Rectal smooth muscle tissue (tissue), 1 donor: ENCODE results near the gene MORN1.

Experiments
- H3K27ac ChIP-seq: one replicate; pipeline ENCODE4 v1.7.0; 2013; ENCODE audit warnings: low read depth, low read length, inconsistent platforms
- H3K27me3 ChIP-seq: one replicate; pipeline ENCODE4 v1.7.0; 2013; ENCODE audit warnings: low read length; ENCODE audit not compliant: control insufficient read depth, insufficient read depth
- H3K36me3 ChIP-seq: one replicate; pipeline ENCODE4 v1.7.0; 2013; ENCODE audit warnings: low read length; ENCODE audit not compliant: control insufficient read depth, insufficient read depth
- H3K4me1 ChIP-seq: one replicate; pipeline ENCODE4 v1.7.0; 2013; ENCODE audit warnings: low read length; ENCODE audit not compliant: control insufficient read depth, insufficient read depth
- H3K4me3 ChIP-seq: one replicate; pipeline ENCODE4 v1.7.0; 2013; ENCODE audit warnings: low read length
- H3K9ac ChIP-seq: one replicate; pipeline ENCODE4 v1.7.0; 2013; ENCODE audit warnings: low read length

MORN1 gene

DNA sequence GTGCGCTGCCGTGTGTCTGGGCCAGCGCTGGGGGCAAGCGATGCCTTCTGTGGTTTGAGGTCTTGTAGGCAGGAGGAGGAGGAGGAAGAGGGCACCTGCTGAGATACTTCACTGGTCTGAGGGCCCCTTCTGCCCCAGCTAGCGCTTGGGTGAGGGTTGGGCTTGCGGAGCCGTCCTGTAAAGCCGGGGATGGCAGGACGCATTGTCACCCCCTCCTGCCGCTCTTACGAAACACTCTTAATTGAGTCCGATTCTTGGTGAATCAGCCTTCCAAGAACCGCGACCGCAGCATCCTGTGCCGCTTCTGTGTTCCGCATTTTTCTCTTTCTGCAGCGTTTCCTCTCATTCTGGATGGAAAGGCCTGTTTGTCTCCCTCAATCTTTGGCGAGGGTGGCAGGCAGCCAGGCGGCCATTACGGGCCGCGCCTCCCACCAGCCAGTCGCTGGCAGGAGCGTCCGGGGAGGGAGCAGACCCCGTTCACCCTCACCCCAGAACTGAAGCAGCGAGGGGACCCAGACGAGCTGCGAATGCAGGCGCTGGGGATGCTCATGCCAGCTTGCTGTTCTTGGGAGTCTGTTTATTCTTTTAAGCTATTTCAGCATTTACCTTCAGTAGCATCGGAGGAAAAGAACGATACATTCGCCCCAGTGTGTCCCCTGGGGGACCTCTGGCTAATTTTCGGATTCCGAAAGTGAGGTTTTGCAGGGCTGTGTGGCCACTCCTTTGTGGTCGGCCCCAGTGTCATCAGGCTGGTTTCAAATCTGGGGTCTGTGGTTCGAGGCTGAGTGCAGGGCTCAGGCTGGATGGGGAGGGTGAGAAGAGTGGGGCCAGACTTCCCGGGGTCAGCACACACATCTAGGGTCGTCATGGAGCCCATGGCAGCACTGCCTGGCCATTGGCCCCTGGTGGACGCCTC lies 100.5 kb downstream of the MORN1 start:
- Histone ChIP-seq H3K36me3 (no peaks in the 10 kb centered on the region), H3K4me3 (peak overlapping the region; percentile 57), H3K9ac (no peak overlapping the region), H3K4me1 (peaks cover 25% of the 10 kb centered on the region), H3K27me3 (no peaks in the 10 kb centered on the region), H3K27ac (peak overlapping the region; percentile 66)

DNA sequence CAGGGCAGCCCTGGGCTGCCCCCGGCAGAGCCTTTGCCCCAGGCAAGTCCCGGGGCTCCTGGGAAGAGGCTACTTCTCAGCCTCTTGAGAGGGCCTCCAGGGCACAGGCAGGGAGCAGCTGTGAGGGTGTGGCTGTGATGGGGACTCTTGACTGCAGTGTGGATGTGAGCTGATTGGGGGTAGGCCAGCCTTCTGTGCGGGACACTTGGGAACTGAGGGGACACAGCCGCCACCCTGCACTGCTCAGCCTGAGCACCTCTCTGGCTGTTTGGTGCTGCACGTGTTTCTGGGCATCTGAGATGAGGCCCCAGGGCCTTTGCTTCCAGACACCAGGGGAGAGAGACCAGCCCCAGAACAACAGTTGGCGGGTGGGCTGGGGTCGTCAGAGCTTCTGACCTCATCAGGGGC lies 101.2 kb downstream of the MORN1 start:
- peak overlapping the region; percentile 66 for H3K27ac ChIP-seq
- H3K27me3 ChIP-seq = no peaks in the 10 kb centered on the region
- peaks cover 25% of the 10 kb centered on the region for H3K4me1 ChIP-seq
- H3K36me3 ChIP-seq = no peaks in the 10 kb centered on the region
- no peak overlapping the region for H3K9ac ChIP-seq
- H3K4me3 ChIP-seq = peak overlapping the region; percentile 57

DNA sequence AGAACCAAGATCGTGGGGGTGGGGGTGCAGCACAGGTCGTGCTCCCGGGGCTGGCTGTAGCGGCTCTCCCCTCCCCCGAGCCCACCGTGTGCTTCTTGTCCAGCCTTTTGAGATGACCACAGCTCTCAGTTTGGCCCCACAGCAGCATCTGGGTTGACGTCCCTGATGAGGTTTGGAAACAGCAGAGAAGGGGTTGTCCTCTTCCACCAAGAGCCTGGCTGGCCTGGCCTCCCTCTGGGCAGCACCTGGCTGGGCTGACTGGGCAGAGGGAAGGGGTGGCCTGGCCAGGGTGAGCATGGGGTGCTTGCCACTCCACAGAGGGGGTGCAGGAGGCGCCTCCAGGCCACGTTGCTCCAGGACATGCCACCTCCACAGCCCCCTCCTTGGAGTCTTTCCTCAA lies 101.7 kb downstream of the MORN1 start:
- no peak overlapping the region for H3K9ac ChIP-seq
- peaks cover 25% of the 10 kb centered on the region for H3K4me1 ChIP-seq
- H3K27ac ChIP-seq = peak overlapping the region; percentile 66
- H3K36me3 ChIP-seq = no peaks in the 10 kb centered on the region
- no peaks in the 10 kb centered on the region for H3K27me3 ChIP-seq
- peak overlapping the region; percentile 57 for H3K4me3 ChIP-seq

DNA sequence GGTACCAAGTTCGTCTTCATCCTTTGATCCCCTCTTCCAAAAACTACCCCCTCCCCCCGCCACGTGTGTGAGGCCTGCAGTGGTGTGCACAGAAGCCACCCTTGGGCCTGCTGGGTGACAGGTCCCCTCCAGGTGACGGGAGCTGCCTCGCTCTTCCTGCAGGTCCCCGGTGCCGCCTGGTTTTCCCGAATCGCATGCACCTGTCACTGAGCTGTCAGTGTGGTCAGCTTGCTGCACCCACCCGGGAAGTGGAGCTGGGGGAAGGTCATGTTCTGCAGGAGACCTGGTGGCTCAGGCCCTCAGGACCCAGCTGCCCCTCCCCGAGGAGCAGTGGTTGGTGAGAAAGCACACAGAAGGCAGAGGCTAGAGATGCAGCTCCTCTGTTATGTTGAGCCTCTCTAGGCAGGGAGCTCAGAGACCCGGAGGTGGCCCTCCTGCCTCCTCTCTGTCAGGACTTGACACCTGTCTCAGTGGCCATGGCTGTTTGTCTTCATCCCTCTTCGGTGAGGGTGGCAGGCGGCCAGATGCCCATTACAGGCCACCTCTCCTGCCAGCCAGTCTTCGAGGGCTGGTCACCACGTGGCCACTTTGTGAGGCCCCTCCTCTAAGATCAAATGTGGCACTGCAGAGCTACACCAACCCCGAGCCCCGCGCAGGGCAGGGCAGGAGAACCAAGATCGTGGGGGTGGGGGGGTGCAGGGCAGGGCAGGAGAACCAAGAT lies 102.4 kb downstream of the MORN1 start:
- no peak overlapping the region for H3K4me3 ChIP-seq
- H3K4me1 ChIP-seq = peaks cover 21% of the 10 kb centered on the region
- H3K36me3 ChIP-seq = no peaks in the 10 kb centered on the region

DNA sequence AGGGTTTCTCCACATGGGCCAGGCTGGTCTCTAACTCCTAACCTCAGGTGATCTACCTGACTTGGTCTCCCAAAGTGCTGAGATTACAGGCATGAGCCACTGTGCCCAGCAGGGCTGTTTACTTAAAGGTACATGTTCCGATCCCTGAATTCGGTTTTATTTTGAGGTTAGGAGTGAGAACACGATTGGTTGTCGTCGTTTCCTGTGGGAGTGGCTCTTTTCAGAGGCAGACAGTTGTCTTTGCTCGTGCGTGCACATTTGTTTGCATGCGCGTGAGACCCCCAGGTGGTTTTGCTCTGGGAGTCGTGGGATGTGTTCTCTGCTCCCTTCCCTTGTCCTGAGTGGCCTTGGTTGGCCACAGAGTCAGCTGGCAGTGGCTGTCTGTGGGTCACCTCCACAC lies 103.0 kb downstream of the MORN1 start:
- Histone ChIP-seq H3K36me3 (no peaks in the 10 kb centered on the region), H3K9ac (no peak overlapping the region), H3K27ac (no peak overlapping the region), H3K4me1 (peaks cover 21% of the 10 kb centered on the region), H3K4me3 (no peak overlapping the region), H3K27me3 (no peaks in the 10 kb centered on the region)

More for the DNA sequence above, 102.4 kb downstream of the MORN1 start:
- Histone ChIP-seq H3K27me3 (no peaks in the 10 kb centered on the region), H3K27ac (no peak overlapping the region), H3K9ac (no peak overlapping the region)

DNA sequence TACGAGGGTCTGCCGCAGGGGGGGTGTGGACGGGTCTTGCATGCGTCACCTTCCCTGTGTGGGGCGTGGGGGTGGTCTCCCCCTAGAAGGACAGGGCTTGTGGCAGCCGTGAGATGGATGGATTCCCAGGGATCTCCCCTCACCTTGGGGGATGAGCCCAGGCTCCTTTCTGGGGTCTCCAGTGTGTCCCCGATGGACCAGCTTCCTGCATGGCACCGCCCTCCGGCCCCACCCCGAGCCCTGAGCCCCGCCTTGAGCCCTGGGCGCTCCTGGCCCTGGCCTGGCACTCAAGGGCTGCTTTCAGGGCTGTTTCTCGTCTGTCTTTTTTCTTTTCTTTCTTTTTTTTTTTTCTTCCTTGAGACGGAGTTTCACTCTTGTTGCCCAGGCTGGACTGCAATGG lies 103.7 kb downstream of the MORN1 start:
- H3K4me1 ChIP-seq = peaks cover 21% of the 10 kb centered on the region
- H3K27me3 ChIP-seq = no peaks in the 10 kb centered on the region
- H3K9ac ChIP-seq = no peak overlapping the region
- H3K4me3 ChIP-seq = no peak overlapping the region
- H3K36me3 ChIP-seq = no peaks in the 10 kb centered on the region
- H3K27ac ChIP-seq = no peak overlapping the region

DNA sequence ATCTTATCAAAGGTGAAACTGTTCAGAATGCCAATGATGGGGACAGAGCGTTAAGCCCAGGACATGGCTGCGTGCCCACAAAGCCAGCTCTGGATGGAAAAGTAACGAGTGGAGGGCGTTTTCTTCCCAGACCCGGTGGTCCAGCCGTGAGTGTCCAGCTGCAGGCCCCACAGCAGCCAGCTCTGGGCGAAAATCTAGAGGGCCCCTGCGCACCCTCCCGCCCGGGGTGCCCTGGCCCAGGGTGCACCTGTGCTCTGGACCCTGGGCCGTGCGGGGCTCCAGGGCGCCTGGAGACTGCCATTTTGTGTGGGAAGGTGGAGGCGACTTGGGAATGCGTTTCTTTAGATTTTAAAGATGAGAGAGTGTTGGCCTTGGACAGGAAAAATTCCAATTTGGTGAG lies 104.4 kb downstream of the MORN1 start:
- Histone ChIP-seq H3K4me3 (no peak overlapping the region), H3K9ac (no peak overlapping the region), H3K27me3 (no peaks in the 10 kb centered on the region), H3K36me3 (no peaks in the 10 kb centered on the region), H3K27ac (no peak overlapping the region), H3K4me1 (peaks cover 21% of the 10 kb centered on the region)

DNA sequence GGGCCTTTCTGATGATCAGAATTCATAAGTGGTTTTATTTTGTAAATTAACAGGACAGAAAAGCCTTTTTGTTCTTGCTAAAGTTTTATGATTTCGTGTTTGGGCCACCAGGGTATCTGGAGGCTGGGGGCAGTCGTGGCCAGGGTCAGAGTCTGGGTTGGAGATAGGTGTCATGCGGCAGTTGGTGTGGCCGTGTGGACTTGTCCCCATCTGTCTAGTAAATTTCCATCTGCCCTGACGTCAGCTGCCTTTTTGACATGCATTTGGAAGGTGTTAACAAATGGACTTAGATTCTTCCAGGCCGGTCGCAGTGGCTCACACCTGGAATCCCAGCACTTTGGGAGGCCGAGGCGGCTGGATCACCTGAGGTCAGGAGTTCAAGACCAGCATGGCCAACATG lies 106.4 kb downstream of the MORN1 start:
- no peaks in the 10 kb centered on the region for H3K36me3 ChIP-seq
- no peaks in the 10 kb centered on the region for H3K27me3 ChIP-seq
- H3K27ac ChIP-seq = no peak overlapping the region
- H3K4me3 ChIP-seq = no peak overlapping the region
- H3K9ac ChIP-seq = no peak overlapping the region
- H3K4me1 ChIP-seq = peaks cover 7% of the 10 kb centered on the region

DNA sequence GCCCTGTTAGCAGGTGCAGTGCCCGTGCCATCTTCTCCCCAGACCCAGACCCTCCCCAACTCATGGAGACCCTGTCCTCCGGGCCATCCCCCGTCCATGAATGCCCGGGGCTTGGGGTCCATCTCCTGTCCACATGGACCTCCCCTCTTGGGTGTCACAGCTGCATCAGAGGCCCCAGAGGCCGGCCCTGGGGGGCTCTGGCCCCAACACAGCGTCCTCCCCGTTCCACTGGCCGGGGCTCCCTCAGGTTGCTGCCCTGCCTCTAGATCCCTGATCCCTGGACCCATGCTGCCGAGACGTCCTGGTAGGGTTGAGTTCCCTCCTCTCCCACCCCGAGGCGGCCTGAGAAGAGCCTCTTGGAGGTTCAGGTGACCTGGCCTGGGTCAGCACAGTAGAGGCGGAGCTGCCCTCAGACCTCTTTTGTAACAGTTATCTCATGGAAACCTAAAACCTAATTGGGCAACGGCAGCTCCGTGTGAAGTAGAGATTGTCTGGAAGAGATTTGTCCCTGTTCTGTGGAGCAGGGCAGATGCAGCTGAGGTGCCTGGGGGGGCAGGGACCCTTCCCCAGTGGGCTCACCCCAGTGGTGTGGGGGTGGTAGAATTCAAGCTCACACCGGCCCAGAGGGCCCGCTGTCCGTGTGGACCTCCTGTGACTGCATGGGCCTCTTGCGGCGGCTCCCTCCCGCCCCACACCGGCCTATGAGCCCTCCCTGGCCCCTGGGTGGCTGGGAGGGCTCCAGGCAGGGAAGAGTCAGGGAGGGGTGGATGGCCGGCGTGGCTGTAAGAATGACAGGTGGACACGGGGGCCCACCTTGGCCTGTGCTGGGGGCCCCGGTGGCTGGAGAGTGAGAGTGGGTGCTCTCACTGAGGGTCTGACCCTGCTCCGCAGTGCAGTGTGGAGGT lies 107.1 kb downstream of the MORN1 start:
- no peak overlapping the region for H3K9ac ChIP-seq
- H3K4me1 ChIP-seq = peaks cover 8% of the 10 kb centered on the region
- H3K27me3 ChIP-seq = no peaks in the 10 kb centered on the region
- no peaks in the 10 kb centered on the region for H3K36me3 ChIP-seq
- no peak overlapping the region for H3K4me3 ChIP-seq
- no peak overlapping the region for H3K27ac ChIP-seq

DNA sequence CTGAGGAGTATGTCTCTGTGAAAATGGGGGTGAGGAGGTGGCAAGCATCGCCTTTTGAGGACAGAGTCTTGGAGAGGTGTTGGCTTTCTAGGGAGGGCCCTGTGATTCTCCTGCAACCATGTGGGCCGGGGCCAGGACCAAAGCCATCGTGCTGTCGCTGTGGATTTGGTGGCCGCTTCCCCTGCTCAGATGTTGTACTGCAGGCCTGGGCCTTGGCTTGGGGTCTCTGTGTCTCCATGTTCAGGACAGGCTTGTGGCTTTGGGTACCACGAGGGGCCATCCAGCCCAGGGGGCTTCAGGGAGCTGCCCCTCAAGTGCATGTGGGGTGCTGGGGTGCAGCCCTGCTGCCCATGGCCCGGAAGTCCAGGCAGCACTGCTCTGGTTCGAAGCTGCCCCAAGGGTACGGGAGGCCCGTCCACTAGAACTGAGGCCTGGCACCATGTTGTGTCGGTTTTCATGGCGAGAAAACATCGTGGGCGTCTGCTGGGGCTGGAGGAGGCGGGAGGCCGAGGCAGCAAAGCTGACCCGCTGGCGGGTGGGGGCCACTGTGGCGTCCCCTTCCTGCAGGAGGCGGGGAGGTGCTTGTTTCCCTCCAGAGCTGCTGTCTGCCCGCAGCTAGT lies 107.9 kb downstream of the MORN1 start:
- Histone ChIP-seq H3K4me1 (peaks cover 12% of the 10 kb centered on the region), H3K36me3 (no peaks in the 10 kb centered on the region), H3K27ac (no peak overlapping the region), H3K9ac (no peak overlapping the region), H3K4me3 (no peak overlapping the region), H3K27me3 (no peaks in the 10 kb centered on the region)

DNA sequence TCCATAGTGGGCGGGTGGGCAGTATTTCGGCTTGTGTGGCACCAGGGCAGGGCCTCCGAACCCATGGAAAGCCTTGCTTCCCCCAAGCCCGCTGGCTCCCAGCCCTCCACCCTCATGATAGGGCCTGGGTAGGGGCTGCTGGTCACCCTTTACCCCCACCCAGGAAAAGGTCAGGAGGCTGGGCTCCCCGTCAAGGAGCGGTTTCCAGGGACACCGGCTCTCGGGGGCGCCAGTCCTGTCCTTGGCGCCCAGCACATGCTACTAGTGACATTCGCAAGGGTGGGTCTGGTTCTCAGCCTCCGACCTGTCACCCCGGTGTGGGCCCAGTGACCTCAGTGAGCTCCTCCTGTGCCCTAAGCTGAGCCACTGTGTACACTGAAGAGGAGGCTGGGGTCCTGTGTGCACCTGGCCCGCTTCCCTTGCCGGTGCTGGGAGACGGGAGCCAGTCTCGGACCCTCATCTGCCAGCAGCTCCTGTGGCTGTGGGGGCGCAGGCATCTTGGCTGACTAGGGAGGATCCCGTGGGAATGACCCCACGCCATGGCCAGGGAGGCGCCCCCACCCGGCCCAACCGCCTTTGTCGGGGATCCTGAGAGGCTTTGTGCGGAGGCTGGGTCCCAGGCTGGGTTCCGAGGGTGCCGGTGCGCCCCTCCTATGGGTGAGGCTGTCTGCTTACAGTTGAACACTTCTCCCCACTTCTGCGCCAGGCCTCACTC lies 108.6 kb downstream of the MORN1 start:
- Histone ChIP-seq H3K27ac (no peak overlapping the region), H3K4me1 (peaks cover 19% of the 10 kb centered on the region), H3K4me3 (no peak overlapping the region)

More for the DNA sequence above, 108.6 kb downstream of the MORN1 start:
- H3K36me3 ChIP-seq = no peaks in the 10 kb centered on the region
- H3K27me3 ChIP-seq = no peaks in the 10 kb centered on the region
- H3K9ac ChIP-seq = no peak overlapping the region
